OCI-LY3 (cell line): ENCODE measurements around the gene GNB1.

Source experiments
- H2AFZ ChIP-seq: fragments of 200-600, 300-600 bp; shearing (Covaris generic); 2 replicates; pipeline ENCODE4 v1.6.0; 2014; ENCODE audit warnings: antibody characterized with exemption, low read depth, low read length
- H3K27ac ChIP-seq: fragments of 200-600, 300-600 bp; sonication (generic); 2 replicates; pipeline ENCODE4 v1.5.1; 2014; ENCODE audit warnings: mild to moderate bottlenecking, low read length, moderate library complexity, mixed read lengths
- H3K27me3 ChIP-seq: fragments of 200-600, 300-600 bp; sonication (generic); 2 replicates; pipeline ENCODE4 v1.6.1; 2014; ENCODE audit warnings: low read depth, low read length, mixed read lengths
- H3K36me3 ChIP-seq: fragments of 200-600, 300-600 bp; sonication (generic); replicated peaks from 2 replicates; pipeline ENCODE3; 2014; ENCODE audit warnings: low read depth, low read length, mixed read lengths
- H3K4me1 ChIP-seq: fragments of 300-600, 200-600 bp; sonication (generic); 2 replicates; pipeline ENCODE4 v1.6.1; 2014; ENCODE audit warnings: low read length, mixed read lengths
- H3K4me2 ChIP-seq: fragments of 200-600, 300-600 bp; sonication (generic); 2 replicates; pipeline ENCODE4 v1.6.1; 2014; ENCODE audit warnings: low read length, mixed read lengths
- H3K4me3 ChIP-seq: fragments of 300-600, 200-600 bp; sonication (generic); 2 replicates; pipeline ENCODE4 v1.5.1; 2014; ENCODE audit warnings: antibody characterized with exemption, mild to moderate bottlenecking, low read length, moderate library complexity
- H3K79me2 ChIP-seq: fragments of 300-600, 200-600 bp; shearing (Covaris generic); 2 replicates; pipeline ENCODE4 v1.6.1; 2014; ENCODE audit warnings: mild to moderate bottlenecking, low read length, mixed read lengths
- H3K9ac ChIP-seq: fragments of 300-600, 200-600 bp; shearing (Covaris generic); 2 replicates; pipeline ENCODE4 v1.6.0; 2014; ENCODE audit warnings: mild to moderate bottlenecking, low read length, moderate library complexity
- H3K9me3 ChIP-seq: fragments of 200-600, 300-600 bp; shearing (Covaris generic); 2 replicates; pipeline ENCODE4 v1.6.1; 2014; ENCODE audit warnings: low read length, mixed read lengths; ENCODE audit not compliant: insufficient read depth
- H4K20me1 ChIP-seq: fragments of 200-600, 300-600 bp; sonication (generic); 2 replicates; pipeline ENCODE4 v1.6.1; 2016; ENCODE audit warnings: low read length, mixed read lengths; ENCODE audit not compliant: insufficient read depth
- EZH2phosphoT487 ChIP-seq: fragments of 200-600 bp; shearing (Covaris generic); IDR thresholded peaks from 2 replicates; pipeline ENCODE4 v1.6.1; 2018; ENCODE audit warnings: antibody characterized with exemption, mixed run types, low read depth
- TF ChIP-seq, protein P1 (sequence below): fragments of 200-600, 300-600 bp; sonication (generic); IDR thresholded peaks from 2 replicates; pipeline ENCODE4 v1.5.1; 2014; ENCODE audit warnings: antibody characterized with exemption, low read length, low read depth

GNB1 gene

DNA sequence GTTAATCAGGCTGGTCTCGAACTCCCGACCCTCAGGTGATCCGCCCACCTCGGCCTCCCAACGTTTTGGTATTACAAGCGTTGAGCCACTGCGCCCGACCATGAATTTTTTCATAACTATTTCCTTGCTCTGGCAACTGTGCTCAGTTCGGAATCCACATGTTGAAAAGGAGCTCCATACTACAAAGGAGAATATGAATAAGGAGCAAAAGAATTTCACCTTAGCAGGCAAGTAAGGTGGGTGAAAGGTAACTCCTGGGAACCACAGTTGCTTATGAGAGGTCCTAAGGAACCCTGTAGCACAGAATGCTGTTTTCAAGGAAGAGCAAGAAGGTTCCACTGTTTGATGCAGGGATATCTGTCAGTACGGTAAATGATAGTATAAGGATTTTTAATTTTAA, 82.7 kb downstream of the GNB1 start:
- Histone ChIP-seq H4K20me1 (peaks cover 5% of the 10 kb centered on the region; the same call in 1 of the 2 replicates), H3K27ac (no peak overlapping the region), H3K36me3 (peaks cover 27% of the 10 kb centered on the region), H2AFZ (no peak overlapping the region), H3K4me3 (no peak overlapping the region), H3K9me3 (no peaks in the 10 kb centered on the region), H3K79me2 (peaks cover 24% of the 10 kb centered on the region), H3K9ac (no peak overlapping the region), H3K27me3 (no peaks in the 10 kb centered on the region), H3K4me2 (no peak overlapping the region), H3K4me1 (no peaks in the 10 kb centered on the region)
- TF ChIP-seq, protein P1, sequence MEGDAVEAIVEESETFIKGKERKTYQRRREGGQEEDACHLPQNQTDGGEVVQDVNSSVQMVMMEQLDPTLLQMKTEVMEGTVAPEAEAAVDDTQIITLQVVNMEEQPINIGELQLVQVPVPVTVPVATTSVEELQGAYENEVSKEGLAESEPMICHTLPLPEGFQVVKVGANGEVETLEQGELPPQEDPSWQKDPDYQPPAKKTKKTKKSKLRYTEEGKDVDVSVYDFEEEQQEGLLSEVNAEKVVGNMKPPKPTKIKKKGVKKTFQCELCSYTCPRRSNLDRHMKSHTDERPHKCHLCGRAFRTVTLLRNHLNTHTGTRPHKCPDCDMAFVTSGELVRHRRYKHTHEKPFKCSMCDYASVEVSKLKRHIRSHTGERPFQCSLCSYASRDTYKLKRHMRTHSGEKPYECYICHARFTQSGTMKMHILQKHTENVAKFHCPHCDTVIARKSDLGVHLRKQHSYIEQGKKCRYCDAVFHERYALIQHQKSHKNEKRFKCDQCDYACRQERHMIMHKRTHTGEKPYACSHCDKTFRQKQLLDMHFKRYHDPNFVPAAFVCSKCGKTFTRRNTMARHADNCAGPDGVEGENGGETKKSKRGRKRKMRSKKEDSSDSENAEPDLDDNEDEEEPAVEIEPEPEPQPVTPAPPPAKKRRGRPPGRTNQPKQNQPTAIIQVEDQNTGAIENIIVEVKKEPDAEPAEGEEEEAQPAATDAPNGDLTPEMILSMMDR, result no peak
- TF ChIP-seq EZH2phosphoT487, result no peak

DNA sequence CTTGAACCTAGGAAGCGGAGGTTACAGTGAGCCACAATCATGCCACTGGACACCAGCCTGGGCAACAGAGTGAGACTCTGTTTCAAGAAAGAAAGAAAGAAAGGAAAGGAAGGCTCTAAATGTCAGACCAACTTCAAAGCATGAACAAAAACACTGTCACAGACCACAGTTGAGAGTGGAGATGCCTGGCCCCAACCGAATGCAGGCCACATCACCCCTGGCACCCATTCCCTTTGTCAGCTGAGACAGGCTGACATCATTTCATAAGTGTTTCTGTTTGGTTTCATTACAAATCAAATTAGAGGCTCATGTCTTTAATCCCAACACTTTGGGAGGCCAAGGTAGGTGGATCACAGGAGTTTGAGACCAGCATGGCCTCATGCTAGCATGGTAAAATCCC, 84.0 kb downstream of the GNB1 start:
- Histone ChIP-seq H3K27me3 (no peaks in the 10 kb centered on the region), H3K9ac (no peak overlapping the region), H3K4me1 (no peaks in the 10 kb centered on the region), H3K79me2 (peaks cover 33% of the 10 kb centered on the region), H3K36me3 (peaks cover 34% of the 10 kb centered on the region), H3K4me3 (no peak overlapping the region), H3K4me2 (no peak overlapping the region), H3K9me3 (no peaks in the 10 kb centered on the region), H3K27ac (no peak overlapping the region), H4K20me1 (peaks cover 8% of the 10 kb centered on the region; the same call in 1 of the 2 replicates), H2AFZ (no peak overlapping the region)
- no peak for TF ChIP-seq EZH2phosphoT487
- TF ChIP-seq, protein P1, result no peak

DNA sequence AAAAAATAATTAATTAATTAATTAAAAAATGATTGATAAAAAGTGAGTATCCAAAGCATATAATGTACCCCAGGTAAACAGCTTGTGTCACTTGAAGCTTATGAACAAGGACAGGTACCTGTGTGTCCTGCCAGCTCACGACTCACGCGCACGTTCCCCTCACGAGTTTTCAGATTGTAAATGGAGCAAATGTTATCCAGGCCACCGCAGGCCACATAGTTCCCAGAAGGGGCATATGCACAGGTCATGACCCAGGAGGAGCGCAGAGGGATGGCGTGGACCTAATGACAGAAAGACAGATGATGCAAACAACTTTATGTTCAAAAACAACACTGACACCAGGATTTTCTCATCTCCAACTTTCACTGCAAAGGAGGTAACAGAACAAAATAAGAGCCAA, 86.6 kb downstream of the GNB1 start:
- Histone ChIP-seq H2AFZ (no peak overlapping the region), H3K27ac (no peak overlapping the region), H3K9ac (no peak overlapping the region), H3K9me3 (no peaks in the 10 kb centered on the region), H3K4me3 (no peak overlapping the region), H3K79me2 (peaks cover 55% of the 10 kb centered on the region), H3K4me2 (no peak overlapping the region), H4K20me1 (peaks cover 30% of the 10 kb centered on the region), H3K27me3 (no peaks in the 10 kb centered on the region), H3K4me1 (peaks cover 12% of the 10 kb centered on the region), H3K36me3 (peaks cover 39% of the 10 kb centered on the region)
- TF ChIP-seq, protein P1, result no peak
- no peak for TF ChIP-seq EZH2phosphoT487

DNA sequence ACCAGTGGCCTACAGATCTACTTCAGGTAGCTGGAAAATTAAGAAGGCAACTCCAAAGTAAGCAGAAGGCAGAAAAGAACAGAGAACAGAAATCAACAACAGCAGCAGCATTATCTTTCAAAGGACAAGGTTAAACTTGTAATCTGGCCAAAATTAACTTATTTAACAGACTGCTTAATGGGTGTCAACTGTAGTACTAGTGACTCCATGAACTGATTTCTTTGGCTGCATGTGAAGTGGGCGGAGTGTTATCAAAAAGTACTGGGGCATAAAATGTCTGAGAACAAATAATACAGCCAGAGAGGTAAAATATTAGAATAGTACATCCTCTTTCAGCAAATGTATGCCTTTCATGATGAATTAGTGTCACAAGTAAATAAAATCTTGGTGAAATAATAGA, 88.0 kb downstream of the GNB1 start:
- Histone ChIP-seq H2AFZ (no peak overlapping the region), H3K27me3 (no peaks in the 10 kb centered on the region), H4K20me1 (peaks cover 34% of the 10 kb centered on the region), H3K4me2 (no peak overlapping the region), H3K9ac (no peak overlapping the region), H3K79me2 (peaks cover 57% of the 10 kb centered on the region), H3K9me3 (no peaks in the 10 kb centered on the region), H3K36me3 (peaks cover 42% of the 10 kb centered on the region), H3K27ac (no peak overlapping the region), H3K4me1 (peaks cover 24% of the 10 kb centered on the region), H3K4me3 (no peak overlapping the region)
- no peak for TF ChIP-seq EZH2phosphoT487
- TF ChIP-seq, protein P1, result no peak
